Embryonic facial prominence (tissue), 1 donor: ENCODE data around the gene USH1G.

ENCODE experiments used
- DNase-seq: peaks from one replicate; pipeline ENCODE4 v3.0.0-alpha.2; 2016; ENCODE audit errors: extremely low spot score

USH1G gene

GRCh38 chr17:74903671-74904070 is 19.4 kb downstream of the USH1G start:
- no peak for DNase-seq

- no peak for DNase-seq
These were observed 20.0 kb downstream of the USH1G start for GRCh38 chr17:74903034-74903433.

- no peak for DNase-seq
These were observed 21.5 kb downstream of the USH1G start for GRCh38 chr17:74901353-74902135.

- no peak for DNase-seq
These were observed 22.8 kb downstream of the USH1G start for GRCh38 chr17:74900208-74900607.

- no peak for DNase-seq
These were observed 24.6 kb downstream of the USH1G start for GRCh38 chr17:74898376-74898946.

GRCh38 chr17:74893936-74894671 is 29.0 kb downstream of the USH1G start:
- DNase-seq = no peak

- no peak for DNase-seq
These were observed 29.8 kb downstream of the USH1G start, which contains the start of gene FADS6 for GRCh38 chr17:74892974-74893911. Gene FADS6, minus strand, starts transcription at chr17:74893633. Its CDS starts 38 bp downstream, at chr17:74893595.

GRCh38 chr17:74892013-74892841 is 30.8 kb downstream of the USH1G start:
- DNase-seq = no peak

GRCh38 chr17:74890554-74890953 is 32.5 kb downstream of the USH1G start:
- no peak for DNase-seq

GRCh38 chr17:74888469-74888868 is 34.6 kb downstream of the USH1G start:
- no peak for DNase-seq

GRCh38 chr17:74883241-74883745 is 39.8 kb downstream of the USH1G start:
- DNase-seq = no peak

- DNase-seq = no peak
These were observed 40.4 kb downstream of the USH1G start for GRCh38 chr17:74882517-74883240.

GRCh38 chr17:74881073-74881472 is 42.0 kb downstream of the USH1G start:
- DNase-seq = no peak

GRCh38 chr17:74879308-74879707 is 43.7 kb downstream of the USH1G start:
- DNase-seq = no peak

- no peak for DNase-seq
These were observed 44.4 kb downstream of the USH1G start for GRCh38 chr17:74878658-74879057.

GRCh38 chr17:74877592-74878548 is 45.2 kb downstream of the USH1G start:
- DNase-seq = no peak

GRCh38 chr17:74875977-74876593 is 47.0 kb downstream of the USH1G start:
- no peak for DNase-seq
